Measurements from ENCODE around the gene ENPEP.

ENPEP gene

GRCh38 chr4:110512901-110513300, 36.9 kb downstream of the ENPEP start:
- H3K27ac ChIP-seq: no peak overlapping the region

GRCh38 chr4:110514889-110515479, 39.0 kb downstream of the ENPEP start:
- TF ChIP-seq ZFX (IDR thresholded peaks at IDR 0.05) (no peak), CTCF (conservative IDR thresholded peaks at IDR 0.05) (peak; percentile 73)
- no peak overlapping the region for H3K27ac ChIP-seq

More at GRCh38 chr4:110512901-110513300, 36.9 kb downstream of the ENPEP start:
- TF ChIP-seq CTCF (conservative IDR thresholded peaks at IDR 0.05): no peak
- no peak for TF ChIP-seq ZFX (IDR thresholded peaks at IDR 0.05)

GRCh38 chr4:110515676-110516075, 39.7 kb downstream of the ENPEP start:
- TF ChIP-seq ZFX (IDR thresholded peaks at IDR 0.05) (no peak), CTCF (conservative IDR thresholded peaks at IDR 0.05) (no peak)
- no peak overlapping the region for H3K27ac ChIP-seq

GRCh38 chr4:110516106-110516922, 40.4 kb downstream of the ENPEP start:
- H3K27ac ChIP-seq: no peak overlapping the region
- TF ChIP-seq ZFX (IDR thresholded peaks at IDR 0.05): no peak
- peak; percentile 83 for TF ChIP-seq CTCF (conservative IDR thresholded peaks at IDR 0.05)

- TF ChIP-seq ZFX (IDR thresholded peaks at IDR 0.05): no peak
- peak; percentile 83 for TF ChIP-seq CTCF (conservative IDR thresholded peaks at IDR 0.05)
Observed at GRCh38 chr4:110518889-110519490, 43.0 kb downstream of the ENPEP start.

GRCh38 chr4:110520886-110521285, 44.9 kb downstream of the ENPEP start:
- H3K27ac ChIP-seq: no peak overlapping the region
- no peak for TF ChIP-seq CTCF (conservative IDR thresholded peaks at IDR 0.05)
- no peak for TF ChIP-seq ZFX (IDR thresholded peaks at IDR 0.05)

More at GRCh38 chr4:110518889-110519490, 43.0 kb downstream of the ENPEP start:
- H3K27ac ChIP-seq: no peak overlapping the region

- TF ChIP-seq ZFX (IDR thresholded peaks at IDR 0.05) (no peak), CTCF (conservative IDR thresholded peaks at IDR 0.05) (no peak)
- H3K27ac ChIP-seq: no peak overlapping the region
Observed at GRCh38 chr4:110526589-110526988, 50.6 kb downstream of the ENPEP start.

Data from C4-2B (cell line).